ENCODE measurements around the gene CDHR3. TPM values are rescaled to one million over a fixed set of nuclear protein-coding genes. Genes with fewer than 3 reads are reported as not detected.

CDHR3 gene
- polyA plus RNA-seq, 3 donors, result 0.16 TPM; not detected in 2

GRCh38 chr7:105978974-105979373, 15.9 kb downstream of the CDHR3 start:
- TF ChIP-seq CTCF (IDR thresholded peaks at IDR 0.05), result no peak
- intact Hi-C loops (cut with micrococcal nuclease), result no loop called here
- no peak overlapping the region for H3K9ac ChIP-seq (ENCODE audit: insufficient read depth, low read length, poor library complexity, severe bottlenecking)
- no peaks in the 10 kb centered on the region for H4K20me1 ChIP-seq (ENCODE audit: insufficient read depth, low read length)
- H3K9me3 ChIP-seq (replicated peaks in 1 of 2; ENCODE audit: control insufficient read depth in 1 of 2, insufficient read depth in 1 of 2, low read length in 2 of 2), result no peaks in the 10 kb centered on the region
- H3K79me2 ChIP-seq (ENCODE audit: insufficient read depth, low read length), result no peaks in the 10 kb centered on the region
- 100% methylated on average over 1 of the region's 2 CpGs for WGBS (ENCODE audit: insufficient coverage)
- no peak overlapping the region for H3K4me3 ChIP-seq (replicated peaks in 1 of 3; ENCODE audit: low read depth in 2 of 3, low read length in 3 of 3)
- Mint-ChIP-seq H3K36me3 (no peaks in the 10 kb centered on the region), H3K4me1 (no peaks in the 10 kb centered on the region), H3K4me3 (no peak overlapping the region), H3K27ac (no peak overlapping the region), H3K27me3 (ENCODE audit: low read depth in 3 of 3) (peaks cover 2 to 10% (median 8%) of the 10 kb centered on the region in 3 donors), H3K9me3 (no peaks in the 10 kb centered on the region)
- DNase-seq, result no peak
- no peak overlapping the region for H3K4me2 ChIP-seq (replicated peaks; ENCODE audit: extremely low read depth, low read length, poor library complexity, severe bottlenecking)
- no peaks in the 10 kb centered on the region for H3K4me1 ChIP-seq (ENCODE audit: control insufficient read depth in 1 of 2, insufficient read depth in 2 of 2, low read length in 2 of 2)
- no peaks in the 10 kb centered on the region for H3K36me3 ChIP-seq (replicated peaks in 1 of 2; ENCODE audit: control insufficient read depth in 1 of 2, insufficient read depth in 2 of 2, low read length in 2 of 2)
- no peak overlapping the region for H3K27ac ChIP-seq (ENCODE audit: low read depth in 1 of 2, low read length in 2 of 2)
- no peaks in the 10 kb centered on the region for H3K27me3 ChIP-seq (ENCODE audit: control insufficient read depth in 2 of 2, insufficient read depth in 2 of 2, low read length in 2 of 2)
- H2AFZ ChIP-seq (ENCODE audit: insufficient read depth, low read depth, low read length, poor library complexity, severe bottlenecking), result no peak overlapping the region

- H3K27ac ChIP-seq (ENCODE audit: low read depth in 1 of 2, low read length in 2 of 2), result no peak overlapping the region
- H3K9ac ChIP-seq (ENCODE audit: insufficient read depth, low read length, poor library complexity, severe bottlenecking), result no peak overlapping the region
- no peaks in the 10 kb centered on the region for H4K20me1 ChIP-seq (ENCODE audit: insufficient read depth, low read length)
- H3K36me3 Mint-ChIP-seq, result no peaks in the 10 kb centered on the region
- no peaks in the 10 kb centered on the region for H3K27me3 ChIP-seq (ENCODE audit: control insufficient read depth in 2 of 2, insufficient read depth in 2 of 2, low read length in 2 of 2)
- no peaks in the 10 kb centered on the region for H3K9me3 ChIP-seq (replicated peaks in 1 of 2; ENCODE audit: control insufficient read depth in 1 of 2, insufficient read depth in 1 of 2, low read length in 2 of 2)
- H3K36me3 ChIP-seq (replicated peaks in 1 of 2; ENCODE audit: control insufficient read depth in 1 of 2, insufficient read depth in 2 of 2, low read length in 2 of 2), result no peaks in the 10 kb centered on the region
- 100% methylated on average over 1 of the region's 2 CpGs for WGBS (ENCODE audit: insufficient coverage)
- no peaks in the 10 kb centered on the region for H3K4me1 ChIP-seq (ENCODE audit: control insufficient read depth in 1 of 2, insufficient read depth in 2 of 2, low read length in 2 of 2)
- H3K9me3 Mint-ChIP-seq, result no peaks in the 10 kb centered on the region
- H3K27ac Mint-ChIP-seq, result no peak overlapping the region
- no peaks in the 10 kb centered on the region for H3K4me1 Mint-ChIP-seq
- H3K4me3 Mint-ChIP-seq, result no peak overlapping the region
- intact Hi-C loops (cut with micrococcal nuclease), result no loop called here
- no peak for TF ChIP-seq CTCF (IDR thresholded peaks at IDR 0.05)
- peaks cover 2 to 10% (median 8%) of the 10 kb centered on the region in 3 donors for H3K27me3 Mint-ChIP-seq (ENCODE audit: low read depth in 3 of 3)
- no peak overlapping the region for H2AFZ ChIP-seq (ENCODE audit: insufficient read depth, low read depth, low read length, poor library complexity, severe bottlenecking)
- DNase-seq, result no peak
- no peak overlapping the region for H3K4me3 ChIP-seq (replicated peaks in 1 of 3; ENCODE audit: low read depth in 2 of 3, low read length in 3 of 3)
- H3K4me2 ChIP-seq (replicated peaks; ENCODE audit: extremely low read depth, low read length, poor library complexity, severe bottlenecking), result no peak overlapping the region
- no peaks in the 10 kb centered on the region for H3K79me2 ChIP-seq (ENCODE audit: insufficient read depth, low read length)
Measured at GRCh38 chr7:105979405-105979804, 16.3 kb downstream of the CDHR3 start.

All from CD14-positive monocyte (primary cell).